Stimulated activated CD4-positive, alpha-beta T cell treated with anti-CD3 and anti-CD28 coated beads, Interleukin-12 subunit alpha, Interleukin-12 subunit beta, amount 100 ng/mL, for 4 hours (primary cell): Measurements from ENCODE around the gene TAGLN3.

ENCODE experiments used
- DNase-seq: peaks from one replicate; pipeline ENCODE4 v3.0.0-alpha.2; 2020

The TAGLN3 gene

GRCh38 chr3:111998636-111999483 lies at the start of gene TAGLN3:
TAGLN3 (plus strand) TSS chr3:111998922; CDS start chr3:111999423, 501 bp downstream.
- DNase-seq = no peak

- DNase-seq = no peak
These were observed 49.0 kb upstream of the TAGLN3 start for GRCh38 chr3:111949712-111950111.

- no peak for DNase-seq
These were observed 47.7 kb upstream of the TAGLN3 start for GRCh38 chr3:111951032-111951431.

DNA sequence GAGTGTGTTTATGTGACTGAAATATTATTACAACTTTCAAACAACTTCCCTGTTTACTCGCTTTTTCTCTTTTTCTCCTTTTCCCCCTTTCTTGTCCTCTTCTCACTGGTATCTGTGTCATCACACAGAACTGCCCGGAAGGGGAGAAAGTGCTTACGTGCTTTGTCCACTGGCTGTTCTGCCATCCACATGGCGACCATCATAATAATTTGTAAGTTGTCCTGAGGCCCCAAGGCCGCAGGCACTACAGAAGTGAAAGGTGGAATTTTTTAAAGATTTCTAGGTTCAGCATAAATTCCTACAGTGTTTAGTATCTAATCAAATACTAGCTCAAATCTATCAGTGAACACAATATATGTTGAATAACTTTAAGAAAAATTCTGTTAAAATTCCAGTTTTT lies 46.6 kb upstream of the TAGLN3 start:
- no peak for DNase-seq

DNA sequence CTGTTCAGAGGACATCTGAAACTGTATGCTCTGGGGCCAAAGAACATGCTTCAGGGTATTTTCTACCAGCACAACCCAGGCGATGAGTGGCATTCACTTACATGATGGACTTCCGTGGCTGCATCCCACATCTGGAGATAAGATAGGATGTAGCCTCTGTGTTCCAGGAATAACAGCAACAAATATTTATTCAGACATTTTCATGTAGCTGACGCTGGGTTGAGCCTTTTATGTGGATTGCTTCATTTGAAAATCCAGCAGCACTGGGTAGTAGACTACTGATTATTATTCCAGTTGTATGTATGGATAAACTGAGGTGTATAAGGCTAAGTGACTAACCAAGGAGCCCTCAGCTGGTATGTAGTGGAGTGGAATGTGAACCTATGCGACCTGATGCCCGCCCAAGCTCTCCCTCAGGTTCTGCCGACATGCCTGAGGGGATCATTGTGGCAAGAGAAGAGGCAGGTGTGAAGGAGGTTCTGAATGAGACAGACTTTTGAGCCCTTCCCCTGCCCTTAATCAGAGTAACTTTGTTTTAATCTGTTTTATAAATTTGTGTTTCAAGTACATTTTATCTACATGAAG lies 45.8 kb upstream of the TAGLN3 start:
- no peak for DNase-seq

DNA sequence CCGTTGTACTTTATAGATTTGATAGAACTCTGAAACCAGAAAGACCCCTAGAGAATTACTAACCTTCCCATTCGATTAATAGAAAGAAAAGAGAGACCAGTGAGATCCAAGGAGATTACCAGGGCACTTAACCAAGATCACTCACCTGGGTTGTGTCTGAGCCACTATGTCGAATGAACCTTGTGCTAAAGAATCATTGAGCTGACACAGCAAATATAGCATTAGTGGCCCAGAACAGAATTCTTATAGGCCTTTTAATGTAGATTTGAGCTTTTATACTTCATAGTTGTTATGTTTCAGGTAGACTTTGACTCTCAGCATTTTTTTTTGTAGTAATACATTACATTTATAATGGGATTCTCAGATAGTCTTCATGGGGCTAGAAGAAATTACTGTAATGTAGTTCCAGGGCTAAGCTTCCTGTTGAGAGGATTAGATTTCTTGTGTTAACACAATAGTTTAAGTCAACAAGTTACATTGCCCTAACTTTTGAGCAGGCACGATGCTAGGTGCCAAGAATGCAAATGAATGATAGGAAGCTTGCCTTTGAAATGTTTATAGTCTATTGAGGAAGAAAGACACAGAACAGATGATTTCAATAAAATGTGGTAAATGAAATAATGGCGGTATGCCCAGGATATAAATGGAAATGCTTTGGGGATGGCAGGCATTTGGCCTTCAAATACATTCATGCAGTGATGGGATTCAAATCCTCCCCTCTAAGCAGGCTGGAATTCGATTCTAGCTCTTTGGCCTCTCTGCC lies 44.3 kb upstream of the TAGLN3 start:
- no peak for DNase-seq

GRCh38 chr3:111955876-111956275 lies 42.8 kb upstream of the TAGLN3 start:
- DNase-seq = no peak

- DNase-seq = no peak
These were observed 42.3 kb upstream of the TAGLN3 start for GRCh38 chr3:111956449-111956848.

DNA sequence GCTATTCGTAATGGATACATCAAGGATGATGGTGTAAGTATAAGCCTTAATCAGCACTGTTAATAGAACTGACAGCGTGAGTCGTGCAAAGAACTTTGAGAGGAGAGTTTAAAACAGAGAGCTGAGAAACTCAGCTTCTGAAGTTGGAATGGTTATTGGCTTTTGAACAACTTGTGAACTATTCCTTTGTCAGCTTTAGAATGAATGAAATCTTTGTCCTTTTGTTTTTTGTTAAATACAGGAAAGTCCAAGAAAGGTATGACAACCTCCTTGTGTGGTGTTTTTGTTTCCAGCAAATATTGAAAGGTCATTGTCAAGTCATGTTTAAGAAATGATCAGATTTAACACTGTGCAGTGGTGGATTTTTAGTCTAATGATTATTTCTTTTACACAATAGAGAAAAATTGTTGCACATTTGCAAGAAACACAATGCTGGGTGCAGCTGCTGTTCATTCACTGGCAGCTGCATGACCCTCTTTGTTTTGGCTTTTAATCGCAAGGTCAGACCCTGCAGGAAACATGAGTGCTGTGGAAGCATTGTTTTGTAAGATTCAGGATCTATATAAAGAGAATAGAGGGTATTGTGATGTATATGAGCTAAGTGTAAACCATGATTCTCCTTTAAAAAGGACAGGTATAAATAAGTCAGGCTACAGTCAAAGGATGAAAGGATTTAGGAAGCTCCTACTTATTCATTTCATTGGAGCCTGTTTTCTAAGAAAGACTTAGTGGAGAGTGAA lies 41.6 kb upstream of the TAGLN3 start:
- no peak for DNase-seq

GRCh38 chr3:111961461-111962164 lies 37.1 kb upstream of the TAGLN3 start:
- DNase-seq = no peak

DNA sequence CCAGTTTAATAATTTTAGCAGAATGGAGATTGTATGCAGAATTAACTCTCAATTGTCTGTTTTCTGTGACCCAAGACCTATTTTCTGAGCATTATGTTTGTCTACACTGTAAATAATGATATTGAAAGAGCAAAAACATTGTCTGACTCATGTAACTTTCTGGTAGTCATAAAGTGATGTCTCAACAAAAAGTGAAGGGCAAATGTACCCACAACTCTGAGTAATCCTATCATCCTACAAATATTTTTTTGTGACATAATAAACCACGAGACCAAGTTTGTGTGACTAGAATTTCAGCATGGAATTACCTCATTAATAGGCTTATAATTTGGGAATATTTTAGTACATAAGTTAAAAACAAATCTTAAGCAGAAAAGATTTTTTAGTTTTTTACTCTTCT lies 35.3 kb upstream of the TAGLN3 start:
- no peak for DNase-seq

GRCh38 chr3:111965484-111965883 lies 33.2 kb upstream of the TAGLN3 start:
- no peak for DNase-seq

DNA sequence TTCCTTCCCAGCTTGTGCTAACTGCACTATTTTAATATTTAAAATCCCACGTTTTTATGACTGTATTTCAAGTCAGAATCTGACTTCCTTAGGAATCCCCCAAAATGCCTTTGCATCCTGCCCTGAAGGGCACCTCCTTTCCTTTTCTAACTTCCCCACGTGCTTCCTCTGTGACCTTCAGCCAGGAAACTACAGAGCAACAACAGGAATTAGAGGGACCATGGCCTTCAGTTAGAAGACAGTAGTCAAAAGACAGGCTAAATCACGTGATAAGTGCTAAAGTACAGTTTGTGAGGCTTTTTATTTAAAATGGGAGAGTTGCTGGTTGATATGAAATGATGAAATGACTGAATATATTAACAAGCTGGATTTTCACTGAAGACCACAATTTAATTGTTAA lies 31.7 kb upstream of the TAGLN3 start:
- DNase-seq = no peak

DNA sequence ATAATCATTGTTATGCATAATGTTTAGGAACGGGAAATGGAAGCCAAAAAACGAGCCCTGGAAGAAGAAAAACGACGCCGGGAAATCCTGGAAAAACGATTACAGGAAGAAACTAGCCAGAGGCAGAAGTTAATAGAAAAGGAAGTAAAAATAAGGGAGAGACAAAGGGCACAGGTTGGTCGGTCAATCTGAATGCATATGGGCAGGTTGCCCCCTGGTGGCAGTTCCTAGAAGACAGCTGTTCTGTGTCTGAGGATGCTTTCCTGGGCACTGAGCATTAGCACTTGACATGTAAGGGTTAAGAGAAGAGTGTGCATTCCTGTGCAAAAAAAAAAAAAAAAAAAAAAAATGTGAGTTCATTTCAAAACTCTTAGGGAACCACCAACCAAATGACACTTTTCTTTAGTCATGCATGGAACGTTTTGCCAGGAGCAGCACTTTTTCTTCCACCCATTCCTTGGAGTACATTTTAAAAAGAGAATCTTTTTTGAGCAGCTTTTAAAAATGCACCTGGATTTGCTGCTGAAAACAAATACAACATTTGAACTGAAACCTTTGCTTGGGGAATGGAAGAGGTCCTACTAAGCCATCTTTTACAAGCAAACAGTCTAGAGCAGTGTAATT lies 31.0 kb upstream of the TAGLN3 start:
- DNase-seq = peak; percentile 76

DNA sequence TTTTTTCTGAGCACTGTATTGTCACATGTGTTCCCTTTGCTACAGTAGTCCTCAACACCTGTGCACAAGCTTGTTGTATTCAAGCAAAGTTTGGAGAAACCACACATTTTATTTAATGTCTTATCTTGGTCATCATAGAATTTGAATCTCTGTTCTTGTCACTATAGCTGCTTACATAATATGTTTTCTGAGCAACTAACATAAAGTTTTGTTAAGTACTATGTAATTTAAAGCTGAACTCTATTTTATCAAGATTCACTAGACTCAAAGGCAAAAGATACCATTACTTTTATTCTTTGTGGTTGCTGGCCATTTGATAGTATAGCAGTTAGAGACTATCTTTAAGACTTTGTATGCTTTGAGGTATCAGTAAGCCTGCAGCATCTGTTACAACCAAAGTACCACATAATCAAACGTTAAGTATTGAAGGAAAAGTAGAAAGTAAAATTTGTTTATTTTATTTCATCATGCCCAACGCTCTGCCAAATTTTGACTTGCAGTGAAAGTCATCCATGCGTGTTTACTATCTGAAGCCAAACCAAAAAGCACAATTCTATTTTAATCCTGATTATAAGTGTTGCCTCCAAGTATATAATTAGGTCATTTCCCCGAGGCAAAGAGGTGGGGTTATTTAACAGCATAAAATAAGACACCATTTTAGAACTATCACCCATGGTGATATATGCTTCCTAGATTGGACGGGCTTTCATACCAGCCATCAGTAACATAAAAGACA lies 30.2 kb upstream of the TAGLN3 start:
- no peak for DNase-seq

DNA sequence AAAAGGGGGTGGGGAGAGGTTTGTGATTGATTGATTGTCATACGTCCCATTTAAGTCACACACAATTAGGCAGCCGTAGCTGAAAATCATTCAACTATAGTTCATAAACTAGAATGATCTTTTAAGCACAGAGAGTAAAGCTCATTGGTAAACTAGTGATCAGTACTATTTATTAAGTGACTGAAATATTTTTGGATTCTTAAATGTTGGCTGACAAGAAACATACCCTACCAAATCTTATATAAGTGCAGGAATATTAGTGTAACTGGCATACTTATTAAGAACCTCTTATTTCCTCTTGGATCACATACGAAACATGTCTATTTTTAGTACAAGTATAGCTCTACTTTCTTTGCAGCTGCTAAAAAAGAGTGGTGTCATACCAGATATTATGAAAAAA lies 28.3 kb upstream of the TAGLN3 start:
- DNase-seq = no peak

GRCh38 chr3:111971533-111972130 lies 27.1 kb upstream of the TAGLN3 start:
- DNase-seq = no peak

GRCh38 chr3:111972891-111973290 lies 25.8 kb upstream of the TAGLN3 start:
- no peak for DNase-seq

- no peak for DNase-seq
These were observed 23.6 kb upstream of the TAGLN3 start for GRCh38 chr3:111975131-111975530.

- no peak for DNase-seq
These were observed 22.5 kb upstream of the TAGLN3 start for GRCh38 chr3:111976254-111976653.
